Stimulated activated CD4-positive, alpha-beta T cell treated with anti-CD3 and anti-CD28 coated beads, TNF-alpha, amount 100 ng/mL, for 4 hours (primary cell): ENCODE data around the gene COL6A6.
"Not testable (repeated sequence)": the region's sequence is repeated elsewhere in the genome, so short reads cannot be mapped to it uniquely, and the experiment has no call there.

Experiments
- DNase-seq, 3 experiments: peaks; one replicate each; pipeline ENCODE4 v3.0.0-alpha.2; 2020; ENCODE audit warnings: low read depth in 3 of 3

The COL6A6 gene

GRCh38 chr3:130529486-130530215 is 12.7 kb downstream of the COL6A6 start:
- no peak for DNase-seq

DNA sequence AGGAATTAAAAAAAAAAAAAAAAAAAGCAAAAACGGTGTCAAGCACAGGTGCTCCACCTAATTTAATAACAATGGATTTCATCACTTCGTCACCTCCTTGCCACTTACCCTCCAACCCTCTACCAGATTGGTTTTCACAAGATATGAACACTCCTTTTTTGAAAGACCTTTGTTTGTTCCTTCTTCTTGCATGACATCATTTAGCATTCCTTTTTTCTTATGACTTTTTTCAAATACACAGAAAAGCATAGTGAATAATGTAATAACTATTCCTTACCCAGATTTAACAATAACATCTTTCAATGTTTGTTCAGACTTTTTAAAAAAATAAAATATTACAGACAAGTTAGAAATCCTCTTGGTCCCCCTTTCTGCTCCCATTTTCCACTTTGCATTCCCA is 16.3 kb downstream of the COL6A6 start:
- no peak for DNase-seq

DNA sequence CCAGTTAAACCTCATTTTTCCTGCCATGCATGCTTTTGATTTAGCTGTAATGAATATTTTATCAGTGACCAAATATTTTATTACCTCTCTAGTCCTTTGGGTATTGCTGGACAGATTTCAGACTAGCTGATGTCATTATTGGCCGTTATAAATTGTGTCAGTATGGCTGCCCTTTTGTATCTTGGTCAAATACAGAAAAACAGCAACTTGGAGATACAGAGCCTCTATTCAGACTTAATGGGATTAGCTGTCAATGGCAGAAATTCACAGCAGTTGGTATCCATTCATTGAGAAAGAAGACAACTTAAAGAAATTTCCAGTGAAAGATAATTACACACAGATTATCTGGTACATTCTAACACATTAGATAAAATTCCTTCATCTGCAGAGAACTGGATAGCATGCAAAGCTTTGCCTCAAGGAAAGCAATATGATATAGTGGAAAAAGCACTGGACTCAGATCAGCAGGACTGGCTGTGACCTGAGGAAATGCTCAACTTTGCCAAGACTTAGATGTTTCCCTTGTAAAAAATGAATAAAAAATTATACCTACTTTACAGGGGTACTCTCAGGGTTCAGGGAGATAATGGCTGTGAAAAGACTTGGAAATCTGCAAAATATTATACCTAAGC is 20.8 kb downstream of the COL6A6 start:
- DNase-seq = no peak

- DNase-seq = no peak
Measured at GRCh38 chr3:130539005-130539404, 22.0 kb downstream of the COL6A6 start.

DNA sequence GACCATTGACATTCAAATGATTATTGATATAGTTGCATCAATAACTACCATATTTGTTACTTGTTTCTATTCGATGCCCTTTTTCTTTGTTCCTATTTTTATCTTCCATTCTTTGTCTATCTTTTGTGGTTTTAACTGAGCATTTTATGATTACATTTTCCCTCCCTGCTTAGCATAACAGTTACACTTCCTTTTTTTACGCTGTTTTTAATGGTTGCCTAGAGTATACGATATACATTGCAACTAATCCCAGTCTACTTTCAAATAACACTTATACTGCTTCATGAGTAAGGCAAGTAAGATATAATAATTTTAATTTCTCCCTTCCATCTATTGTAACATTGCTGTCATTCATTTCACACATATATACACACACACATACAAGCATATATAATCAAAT is 26.3 kb downstream of the COL6A6 start:
- DNase-seq = no peak

- DNase-seq = no peak
Measured at GRCh38 chr3:130546920-130547679, 30.1 kb downstream of the COL6A6 start.

DNA sequence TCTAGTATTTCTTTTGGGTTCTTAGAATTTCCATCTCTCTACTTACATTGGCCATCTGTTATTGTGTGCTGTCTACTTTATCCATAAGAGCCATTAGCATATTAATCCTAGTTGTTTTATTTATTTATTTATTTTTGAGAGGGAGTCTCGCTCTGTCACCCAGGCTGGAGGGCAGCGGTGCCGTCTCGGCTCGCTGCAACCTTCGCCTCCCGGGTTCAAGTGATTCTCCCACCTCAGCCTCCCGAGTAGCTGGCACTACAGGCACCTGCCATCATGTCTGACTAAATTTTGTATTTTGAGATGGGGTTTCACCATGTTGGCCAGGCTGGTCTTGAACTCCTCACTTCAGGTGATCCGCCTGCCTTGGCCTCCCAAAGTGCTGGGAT is 30.7 kb downstream of the COL6A6 start:
- not testable (repeated sequence) for DNase-seq

DNA sequence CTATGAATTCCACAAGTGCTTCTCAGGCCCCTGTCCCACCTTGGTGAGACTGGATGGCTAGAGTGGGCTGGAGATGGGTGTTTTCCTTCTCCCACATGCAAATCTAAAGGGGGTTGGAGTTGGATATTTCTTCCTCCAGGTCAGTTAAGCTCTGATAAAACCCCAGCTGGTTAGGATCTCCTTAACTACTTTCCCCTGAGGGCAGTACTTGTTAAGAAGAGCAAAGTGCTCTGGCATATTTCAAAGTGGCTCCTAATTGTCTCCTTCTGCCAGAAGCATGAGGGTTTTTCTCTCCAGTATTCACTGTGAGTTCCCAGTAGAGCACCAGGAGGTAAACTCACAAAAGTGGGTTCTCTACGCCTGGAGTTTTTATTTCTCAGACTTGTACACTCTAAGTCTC is 31.4 kb downstream of the COL6A6 start:
- no peak for DNase-seq

- no peak for DNase-seq
Measured at GRCh38 chr3:130557336-130558035, 40.5 kb downstream of the COL6A6 start.

- no peak for DNase-seq
Measured at GRCh38 chr3:130558366-130558765, 41.4 kb downstream of the COL6A6 start.

DNA sequence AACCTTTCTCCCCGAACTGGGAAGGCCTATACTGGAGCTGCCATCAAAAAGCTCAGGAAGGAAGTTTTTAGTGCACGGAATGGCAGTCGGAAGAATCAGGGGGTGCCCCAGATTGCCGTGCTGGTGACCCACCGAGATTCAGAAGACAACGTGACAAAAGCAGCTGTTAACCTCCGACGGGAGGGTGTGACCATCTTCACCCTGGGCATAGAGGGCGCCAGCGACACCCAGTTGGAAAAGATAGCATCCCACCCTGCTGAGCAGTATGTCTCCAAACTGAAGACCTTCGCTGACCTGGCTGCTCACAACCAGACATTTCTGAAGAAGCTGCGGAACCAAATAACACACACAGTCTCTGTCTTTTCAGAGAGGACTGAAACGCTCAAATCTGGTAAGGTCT is 48.2 kb downstream of the COL6A6 start:
- no peak for DNase-seq
